A549 (cell line): ENCODE measurements around the gene PDLIM5.

Source experiments
- CEBPB ChIP-seq, 2 experiments: fragments of >200 bp in 1 of 2; sonication (Bioruptor Twin) in 1 of 2; formaldehyde crosslinking in 1 of 2; IDR thresholded peaks; 2 replicates each; pipeline ENCODE4 v1.6.1; 2012 to 2016
- EP300 ChIP-seq, 2 experiments: fragments of >200 bp; sonication (Bioruptor Twin); formaldehyde crosslinking; IDR thresholded peaks; 2 replicates in 1 of 2; 3 replicates in 1 of 2; pipeline ENCODE4 v1.6.1; 2016 to 2017
- ESRRA ChIP-seq: fragments of 150-350 bp; IDR thresholded peaks from 2 replicates; pipeline ENCODE4 v1.6.1; 2014; ENCODE audit warnings: mild to moderate bottlenecking, low read length, borderline replicate concordance
- FOSL2 ChIP-seq, 2 experiments: fragments of 450-650 bp in 1 of 2; fragments of >200 bp in 1 of 2; sonication (Bioruptor Twin) in 1 of 2; formaldehyde crosslinking; IDR thresholded peaks; 2 replicates each; pipeline versions ENCODE4 v1.5.0 to v1.6.1; 2016 to 2020; ENCODE audit warnings: mild to moderate bottlenecking in 1 of 2, moderate library complexity in 1 of 2
- GATA3 ChIP-seq: IDR thresholded peaks from 2 replicates; pipeline ENCODE4 v1.6.1; 2012; ENCODE audit warnings: borderline replicate concordance
- HDAC2 ChIP-seq: fragments of 200-600 bp; sonication (generic); IDR thresholded peaks from 2 replicates; pipeline ENCODE4 v1.6.1; 2016
- JUN ChIP-seq, 2 experiments: fragments of >200 bp; sonication (Bioruptor Twin); formaldehyde crosslinking; IDR thresholded peaks; 2 replicates in 1 of 2; 3 replicates in 1 of 2; pipeline ENCODE4 v1.6.1; 2016 to 2017
- MAFK ChIP-seq: fragments of 450-650 bp; IDR thresholded peaks from 2 replicates; pipeline ENCODE4 v1.6.1; 2014; ENCODE audit not compliant: partially characterized antibody
- MYC ChIP-seq: IDR thresholded peaks from 2 replicates; pipeline ENCODE4 v1.6.1; 2012; ENCODE audit warnings: mild to moderate bottlenecking, inconsistent platforms, low read length, improper control_type of control experiment, borderline replicate concordance
- POLR2A ChIP-seq: IDR thresholded peaks from 2 replicates; pipeline ENCODE4 v1.6.1; 2012; ENCODE audit warnings: mild to moderate bottlenecking, low read length
- REST ChIP-seq: fragments of 200-600 bp; sonication (generic); IDR thresholded peaks from 2 replicates; pipeline ENCODE4 v1.6.1; 2016; ENCODE audit warnings: antibody characterized with exemption, mild to moderate bottlenecking, moderate library complexity
- ZFP36 ChIP-seq: fragments of 450-650 bp; IDR thresholded peaks from 2 replicates; pipeline ENCODE4 v1.6.1; 2014; ENCODE audit warnings: borderline replicate concordance; ENCODE audit not compliant: partially characterized antibody
- TF ChIP-seq, protein P1 (sequence below): fragments of >200 bp; sonication (Bioruptor Twin); formaldehyde crosslinking; IDR thresholded peaks from 3 replicates; pipeline ENCODE4 v1.5.1; 2016

DNA sequence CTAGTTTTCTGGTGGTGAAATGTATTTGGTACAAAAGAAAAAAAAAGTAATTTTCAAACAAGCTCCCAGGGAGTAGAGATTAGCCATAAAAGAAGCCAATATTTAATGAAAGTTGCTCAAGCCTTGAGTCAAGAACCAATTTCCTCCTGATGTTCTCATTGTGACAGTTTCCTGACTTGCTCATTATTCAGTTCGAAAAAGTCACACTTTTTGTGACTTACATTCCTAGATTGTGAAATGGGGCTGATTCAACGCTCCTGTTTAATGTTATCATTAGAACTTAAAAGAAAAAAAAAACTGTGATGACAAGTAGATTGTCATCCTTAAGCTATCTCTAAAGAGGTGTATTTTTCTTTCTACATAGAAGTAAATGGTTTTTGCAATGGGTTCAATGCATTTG is 183.4 kb downstream of the PDLIM5 start:
- no peak for TF ChIP-seq CEBPB (IDR thresholded peaks at IDR 0.05)
- TF ChIP-seq, protein P1, sequence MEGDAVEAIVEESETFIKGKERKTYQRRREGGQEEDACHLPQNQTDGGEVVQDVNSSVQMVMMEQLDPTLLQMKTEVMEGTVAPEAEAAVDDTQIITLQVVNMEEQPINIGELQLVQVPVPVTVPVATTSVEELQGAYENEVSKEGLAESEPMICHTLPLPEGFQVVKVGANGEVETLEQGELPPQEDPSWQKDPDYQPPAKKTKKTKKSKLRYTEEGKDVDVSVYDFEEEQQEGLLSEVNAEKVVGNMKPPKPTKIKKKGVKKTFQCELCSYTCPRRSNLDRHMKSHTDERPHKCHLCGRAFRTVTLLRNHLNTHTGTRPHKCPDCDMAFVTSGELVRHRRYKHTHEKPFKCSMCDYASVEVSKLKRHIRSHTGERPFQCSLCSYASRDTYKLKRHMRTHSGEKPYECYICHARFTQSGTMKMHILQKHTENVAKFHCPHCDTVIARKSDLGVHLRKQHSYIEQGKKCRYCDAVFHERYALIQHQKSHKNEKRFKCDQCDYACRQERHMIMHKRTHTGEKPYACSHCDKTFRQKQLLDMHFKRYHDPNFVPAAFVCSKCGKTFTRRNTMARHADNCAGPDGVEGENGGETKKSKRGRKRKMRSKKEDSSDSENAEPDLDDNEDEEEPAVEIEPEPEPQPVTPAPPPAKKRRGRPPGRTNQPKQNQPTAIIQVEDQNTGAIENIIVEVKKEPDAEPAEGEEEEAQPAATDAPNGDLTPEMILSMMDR, result no peak
- no peak for TF ChIP-seq JUN (IDR thresholded peaks at IDR 0.05)
- no peak for TF ChIP-seq GATA3
- TF ChIP-seq EP300 (IDR thresholded peaks at IDR 0.05), result no peak
- TF ChIP-seq MYC, result no peak
- no peak for TF ChIP-seq FOSL2 (IDR thresholded peaks at IDR 0.05)
- no peak for TF ChIP-seq FOSL2 (CRISPR knock-in tag; IDR thresholded peaks at IDR 0.05)
- TF ChIP-seq ESRRA, result no peak
- TF ChIP-seq HDAC2, result no peak
- no peak for TF ChIP-seq POLR2A
- TF ChIP-seq REST, result no peak
- no peak for TF ChIP-seq ZFP36
- no peak for TF ChIP-seq MAFK
